Erythroblast (primary cell): ENCODE results near the gene DST.

Source experiments
- GATA1 ChIP-seq: IDR thresholded peaks from 2 replicates; pipeline ENCODE4 v1.6.1; 2011; ENCODE audit warnings: low read depth, mild to moderate bottlenecking, control low read depth, low read length, moderate library complexity
- POLR2A ChIP-seq: IDR thresholded peaks from 2 replicates; pipeline ENCODE4 v1.6.1; 2011; ENCODE audit warnings: mild to moderate bottlenecking, low read length

DNA sequence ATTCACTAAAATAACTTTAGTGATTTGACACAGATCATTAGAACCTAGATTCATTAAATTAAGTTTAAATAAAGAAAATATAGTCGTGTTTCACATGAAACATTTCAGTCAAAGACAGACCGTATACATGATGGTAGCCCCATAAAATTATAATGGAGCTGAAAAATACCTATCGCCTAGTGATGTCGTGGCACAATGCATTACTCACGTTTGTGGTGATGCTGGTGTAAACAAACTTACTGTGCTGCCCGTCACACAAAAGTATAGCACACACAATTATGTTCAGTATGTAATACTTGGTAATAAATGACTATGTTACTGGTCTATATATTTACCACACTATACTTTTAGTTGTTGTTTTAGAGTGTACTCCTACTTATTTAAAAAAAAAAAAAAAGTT is 17.3 kb downstream of the DST start:
- TF ChIP-seq POLR2A (no peak), GATA1 (no peak)
